ENCODE results near the gene SIPA1L3.
"Not testable (repeated sequence)": the region's sequence is repeated elsewhere in the genome, so short reads cannot be mapped to it uniquely, and the experiment has no call there.

Gene SIPA1L3, protein sequence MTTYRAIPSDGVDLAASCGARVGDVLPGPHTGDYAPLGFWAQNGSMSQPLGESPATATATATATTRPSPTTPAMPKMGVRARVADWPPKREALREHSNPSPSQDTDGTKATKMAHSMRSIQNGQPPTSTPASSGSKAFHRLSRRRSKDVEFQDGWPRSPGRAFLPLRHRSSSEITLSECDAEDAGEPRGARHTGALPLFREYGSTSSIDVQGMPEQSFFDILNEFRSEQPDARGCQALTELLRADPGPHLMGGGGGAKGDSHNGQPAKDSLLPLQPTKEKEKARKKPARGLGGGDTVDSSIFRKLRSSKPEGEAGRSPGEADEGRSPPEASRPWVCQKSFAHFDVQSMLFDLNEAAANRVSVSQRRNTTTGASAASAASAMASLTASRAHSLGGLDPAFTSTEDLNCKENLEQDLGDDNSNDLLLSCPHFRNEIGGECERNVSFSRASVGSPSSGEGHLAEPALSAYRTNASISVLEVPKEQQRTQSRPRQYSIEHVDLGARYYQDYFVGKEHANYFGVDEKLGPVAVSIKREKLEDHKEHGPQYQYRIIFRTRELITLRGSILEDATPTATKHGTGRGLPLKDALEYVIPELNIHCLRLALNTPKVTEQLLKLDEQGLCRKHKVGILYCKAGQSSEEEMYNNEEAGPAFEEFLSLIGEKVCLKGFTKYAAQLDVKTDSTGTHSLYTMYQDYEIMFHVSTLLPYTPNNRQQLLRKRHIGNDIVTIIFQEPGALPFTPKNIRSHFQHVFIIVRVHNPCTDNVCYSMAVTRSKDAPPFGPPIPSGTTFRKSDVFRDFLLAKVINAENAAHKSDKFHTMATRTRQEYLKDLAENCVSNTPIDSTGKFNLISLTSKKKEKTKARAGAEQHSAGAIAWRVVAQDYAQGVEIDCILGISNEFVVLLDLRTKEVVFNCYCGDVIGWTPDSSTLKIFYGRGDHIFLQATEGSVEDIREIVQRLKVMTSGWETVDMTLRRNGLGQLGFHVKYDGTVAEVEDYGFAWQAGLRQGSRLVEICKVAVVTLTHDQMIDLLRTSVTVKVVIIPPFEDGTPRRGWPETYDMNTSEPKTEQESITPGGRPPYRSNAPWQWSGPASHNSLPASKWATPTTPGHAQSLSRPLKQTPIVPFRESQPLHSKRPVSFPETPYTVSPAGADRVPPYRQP (N-terminal part only)

DNA sequence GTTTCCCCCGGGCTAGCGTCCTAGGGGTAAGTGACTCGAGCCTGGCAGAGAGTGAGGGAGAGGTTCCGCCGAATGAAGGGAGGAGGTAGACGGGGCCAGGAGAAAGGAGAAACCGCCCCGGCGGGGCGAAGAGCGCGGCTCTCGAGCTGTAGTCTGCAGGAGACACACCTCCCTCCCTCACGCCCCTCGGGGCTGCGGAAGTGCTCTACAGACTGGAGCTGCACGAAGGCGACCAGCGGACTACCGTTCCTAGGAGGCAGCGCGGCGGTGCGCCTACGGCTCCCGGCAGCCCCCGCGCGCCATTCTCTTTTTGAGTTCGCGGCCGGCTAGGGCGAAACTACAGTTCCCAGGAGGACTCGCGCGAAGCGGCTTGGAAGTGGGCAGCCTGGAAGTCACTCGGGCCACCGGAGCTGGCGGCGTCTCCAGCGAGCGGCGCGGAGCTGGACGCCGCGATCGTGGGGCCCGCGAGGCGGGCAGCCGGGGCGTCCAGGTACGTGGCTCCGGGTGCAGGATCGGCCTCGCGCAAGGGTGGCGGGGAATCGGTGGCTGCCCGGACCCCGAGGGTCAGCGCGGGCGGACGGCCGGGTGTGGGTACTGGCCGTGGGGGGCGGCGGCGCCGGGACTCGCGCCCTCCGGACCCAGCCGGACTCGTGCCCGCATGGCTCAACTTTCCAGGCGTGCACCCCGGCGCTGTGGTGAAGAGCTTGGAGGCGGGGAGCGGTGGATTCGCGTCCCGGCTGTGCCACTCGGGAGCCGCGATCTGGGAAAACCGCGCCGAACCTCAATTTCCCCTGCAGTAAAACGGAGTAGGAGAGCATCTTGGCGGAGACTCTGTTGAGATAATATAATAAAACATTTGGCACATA, at the start of gene SIPA1L3:
Gene SIPA1L3 (plus strand): TSS at position 340 of the 866 bp plus-strand sequence. CDS start 174,358 bp downstream, outside the sequence.
- DNase-seq (ENCODE audit: extremely low read depth in 1 of 2, low read depth in 1 of 2) = peak; percentile 86 to 90

DNA sequence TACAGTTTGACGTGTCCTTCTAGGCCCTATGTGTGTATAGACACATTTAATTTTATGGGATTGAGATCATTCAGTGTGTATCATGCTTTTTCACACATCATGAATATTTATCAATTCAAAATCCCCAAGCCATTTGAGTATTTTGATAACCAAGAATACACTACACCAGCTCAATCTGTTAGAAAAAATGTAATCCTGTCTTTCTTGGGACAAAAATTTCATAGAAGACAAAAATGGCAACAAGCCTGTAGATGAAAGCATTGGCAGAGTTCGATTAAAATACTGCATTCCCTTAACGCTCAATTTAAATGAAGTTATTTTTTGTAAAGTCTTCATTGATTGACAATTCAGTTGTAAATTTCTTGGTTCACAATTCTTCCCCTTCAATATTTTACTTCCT, 42.5 kb upstream of the SIPA1L3 start:
- no peak for DNase-seq (ENCODE audit: extremely low read depth in 1 of 2, low read depth in 1 of 2)

DNA sequence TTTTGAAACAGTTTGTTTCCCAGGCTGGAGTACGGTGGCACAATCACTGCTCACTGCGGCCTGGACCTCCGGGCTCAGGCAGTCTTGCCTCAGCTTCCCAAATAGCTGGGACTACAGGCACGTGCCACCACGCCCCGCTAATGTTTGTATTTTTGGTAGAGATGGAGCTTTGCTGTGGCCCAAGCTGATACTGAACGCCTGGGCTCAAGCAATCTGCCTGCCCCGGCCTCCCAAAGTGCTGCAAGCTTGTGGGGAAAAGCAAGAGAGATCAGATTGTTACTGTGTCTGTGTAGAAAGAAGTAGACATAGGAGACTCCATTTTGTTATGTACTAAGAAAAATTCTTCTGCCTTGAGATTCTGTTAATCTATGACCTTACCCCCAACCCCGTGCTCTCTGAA, 41.1 kb upstream of the SIPA1L3 start:
- DNase-seq (ENCODE audit: extremely low read depth in 1 of 2, low read depth in 1 of 2) = not testable (repeated sequence)

DNA sequence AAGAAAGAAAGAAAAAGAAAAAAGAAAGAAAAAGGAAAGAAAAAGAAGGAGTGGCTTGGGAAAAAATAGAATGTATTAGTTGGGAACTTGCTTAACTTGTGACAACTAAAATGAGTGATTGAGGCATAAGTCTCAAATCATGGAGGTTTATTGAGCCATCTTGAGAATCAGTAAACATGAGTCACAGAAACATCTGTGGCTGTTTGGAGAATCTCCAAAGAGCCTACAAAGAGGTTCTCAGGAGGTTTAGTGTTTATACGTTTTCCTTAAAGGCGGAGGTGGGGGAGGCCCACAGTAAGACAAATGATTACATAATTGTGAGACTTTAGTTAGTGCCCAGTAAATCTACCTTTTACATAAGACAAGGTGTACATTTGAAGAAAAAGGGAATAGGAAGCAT, 39.2 kb upstream of the SIPA1L3 start:
- DNase-seq (ENCODE audit: extremely low read depth in 1 of 2, low read depth in 1 of 2) = no peak

DNA sequence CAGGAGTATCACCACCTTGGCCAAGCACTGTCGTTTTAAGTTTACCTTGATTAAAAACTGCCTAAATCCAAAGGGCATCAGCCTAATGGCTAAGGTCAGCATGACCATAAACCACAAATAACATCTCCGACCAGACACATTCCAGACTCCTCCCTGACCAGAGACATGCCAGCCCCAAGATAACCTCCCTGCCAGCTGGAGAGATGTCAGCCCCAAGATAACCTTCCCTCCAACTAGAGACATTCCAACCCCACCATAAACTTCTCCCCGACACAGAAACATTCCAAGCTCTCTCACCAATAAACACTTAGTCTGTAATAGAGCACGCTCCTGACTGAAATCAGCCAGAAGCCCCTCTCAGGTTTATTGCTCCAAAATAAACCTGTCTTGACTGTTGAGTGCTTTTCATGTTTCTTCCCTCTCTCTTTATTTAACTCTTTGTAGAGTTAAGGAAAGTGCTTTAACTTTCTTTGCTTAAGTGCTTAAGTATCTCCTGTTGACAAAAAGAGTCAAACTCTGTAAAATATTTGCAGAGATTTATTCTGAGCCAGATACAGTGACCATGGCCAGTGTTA, 37.2 kb upstream of the SIPA1L3 start:
- DNase-seq (ENCODE audit: extremely low read depth in 1 of 2, low read depth in 1 of 2) = no peak

DNA sequence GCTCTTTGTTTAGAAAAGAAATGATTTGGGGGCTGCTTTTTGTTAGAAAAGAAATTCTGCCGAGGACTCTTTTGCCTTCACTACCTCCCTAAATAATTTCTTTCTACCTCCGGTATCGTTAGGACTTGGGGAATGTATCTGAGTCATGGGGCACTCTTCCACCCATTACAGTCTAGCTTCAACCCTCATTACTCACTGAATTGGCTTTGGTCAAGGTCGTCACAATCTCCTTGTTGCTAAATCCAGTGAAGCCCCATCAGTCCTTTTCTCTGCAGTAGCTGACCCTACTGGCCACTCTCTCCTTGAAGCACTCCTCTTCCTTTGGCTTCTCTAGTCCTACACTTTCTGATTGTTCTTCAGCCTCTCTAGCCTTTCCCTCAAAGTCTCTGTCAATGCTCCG, 34.6 kb upstream of the SIPA1L3 start:
- DNase-seq (ENCODE audit: extremely low read depth in 1 of 2, low read depth in 1 of 2) = no peak

DNA sequence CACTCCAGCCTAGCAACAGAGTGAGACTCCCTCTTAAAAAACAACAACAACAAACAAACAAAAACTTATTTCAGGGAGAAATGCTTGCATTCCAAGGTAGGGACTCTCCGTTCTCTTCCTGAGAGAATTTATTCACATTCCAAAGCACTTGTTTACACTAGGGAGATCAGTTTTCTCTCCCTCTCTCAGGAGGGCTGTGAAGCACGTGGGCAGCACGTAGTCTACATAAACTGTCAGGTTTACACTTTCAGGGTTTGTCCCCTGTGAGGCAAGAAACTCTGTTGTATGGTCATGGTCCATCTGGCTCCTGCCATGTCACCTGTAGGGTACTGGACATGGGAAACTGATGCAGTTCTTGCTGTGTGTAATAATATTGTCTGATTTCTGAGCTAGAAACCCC, 32.2 kb upstream of the SIPA1L3 start:
- no peak for DNase-seq (ENCODE audit: extremely low read depth in 1 of 2, low read depth in 1 of 2)

DNA sequence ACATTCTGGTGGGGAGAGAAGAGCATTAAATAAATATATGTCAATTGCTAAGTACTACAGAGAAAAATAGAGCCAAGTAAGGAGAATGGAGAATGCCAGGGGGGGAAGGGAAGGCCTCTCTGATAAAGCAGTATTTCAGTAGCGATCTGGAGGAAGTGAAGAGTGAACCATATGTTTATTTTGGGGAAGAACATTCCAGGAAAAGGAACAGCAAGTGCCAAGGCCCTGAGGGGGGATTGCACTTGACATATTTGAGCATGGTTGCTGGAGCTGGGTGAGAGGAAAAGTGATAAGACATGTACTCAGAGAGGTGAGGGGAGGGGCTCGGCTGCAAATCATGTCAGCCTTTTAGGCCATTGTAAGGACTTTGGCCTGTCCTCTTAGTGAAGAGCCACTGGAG, 31.0 kb upstream of the SIPA1L3 start:
- DNase-seq (ENCODE audit: extremely low read depth in 1 of 2, low read depth in 1 of 2) = no peak

DNA sequence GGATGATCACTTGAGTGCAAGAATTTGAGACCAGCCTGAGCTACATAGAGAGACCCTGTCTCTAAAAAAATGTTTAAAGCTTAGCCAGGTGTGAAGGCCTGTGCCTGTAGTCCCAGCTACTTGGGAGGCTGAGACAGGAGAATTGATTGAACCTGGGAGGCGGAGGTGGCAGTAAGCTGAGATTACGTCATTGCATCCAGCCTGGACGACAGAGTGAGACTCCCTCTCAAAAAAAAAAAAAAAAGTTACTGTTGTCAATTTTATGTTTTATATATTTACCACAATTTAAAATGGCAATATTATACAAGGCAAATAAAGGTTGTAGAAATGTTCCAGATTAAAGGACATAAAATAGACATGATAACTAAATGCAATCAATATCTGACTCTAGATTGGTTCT, 29.9 kb upstream of the SIPA1L3 start:
- no peak for DNase-seq (ENCODE audit: extremely low read depth in 1 of 2, low read depth in 1 of 2)

DNA sequence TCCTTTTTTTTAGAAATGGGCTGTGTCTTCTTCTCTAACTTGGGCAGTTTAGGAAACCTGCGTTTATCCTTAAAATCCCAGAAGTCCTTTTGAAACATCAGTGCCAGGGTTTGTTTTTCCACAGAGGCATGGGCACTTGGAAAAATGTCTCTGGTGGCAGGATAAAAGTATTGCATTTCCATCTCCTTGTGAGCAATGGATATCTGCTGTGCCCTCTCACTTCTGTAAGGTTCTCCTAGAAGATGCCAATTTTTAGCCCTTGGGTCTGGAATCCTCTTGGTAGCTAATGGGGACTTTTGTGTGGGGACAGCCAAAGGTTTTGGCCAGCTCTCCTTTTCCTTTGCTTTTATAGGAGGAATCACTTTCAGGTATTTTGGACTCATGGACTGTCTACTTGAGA, 21.6 kb upstream of the SIPA1L3 start:
- DNase-seq (ENCODE audit: extremely low read depth in 1 of 2, low read depth in 1 of 2) = no peak

DNA sequence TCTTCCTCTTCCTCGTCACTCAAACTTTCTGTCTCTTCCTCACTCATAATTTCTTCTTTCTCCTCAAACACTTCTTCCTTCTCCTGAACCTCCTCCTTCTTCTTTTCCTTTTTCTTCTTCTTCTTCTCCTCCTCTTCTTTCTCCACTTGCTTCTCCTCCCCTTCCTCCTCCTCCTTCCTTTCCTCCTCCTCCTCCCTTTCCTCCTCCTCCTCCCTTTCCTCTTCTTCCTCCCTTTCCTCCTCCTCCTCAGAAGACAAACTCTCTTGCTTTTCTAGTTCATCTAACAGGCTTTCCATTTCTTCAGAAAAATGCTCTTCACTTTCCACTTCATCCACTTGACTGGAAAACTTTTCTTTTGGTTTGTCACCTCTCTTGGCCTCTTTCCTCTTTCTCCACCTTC, 20.4 kb upstream of the SIPA1L3 start:
- DNase-seq (ENCODE audit: extremely low read depth in 1 of 2, low read depth in 1 of 2) = no peak

DNA sequence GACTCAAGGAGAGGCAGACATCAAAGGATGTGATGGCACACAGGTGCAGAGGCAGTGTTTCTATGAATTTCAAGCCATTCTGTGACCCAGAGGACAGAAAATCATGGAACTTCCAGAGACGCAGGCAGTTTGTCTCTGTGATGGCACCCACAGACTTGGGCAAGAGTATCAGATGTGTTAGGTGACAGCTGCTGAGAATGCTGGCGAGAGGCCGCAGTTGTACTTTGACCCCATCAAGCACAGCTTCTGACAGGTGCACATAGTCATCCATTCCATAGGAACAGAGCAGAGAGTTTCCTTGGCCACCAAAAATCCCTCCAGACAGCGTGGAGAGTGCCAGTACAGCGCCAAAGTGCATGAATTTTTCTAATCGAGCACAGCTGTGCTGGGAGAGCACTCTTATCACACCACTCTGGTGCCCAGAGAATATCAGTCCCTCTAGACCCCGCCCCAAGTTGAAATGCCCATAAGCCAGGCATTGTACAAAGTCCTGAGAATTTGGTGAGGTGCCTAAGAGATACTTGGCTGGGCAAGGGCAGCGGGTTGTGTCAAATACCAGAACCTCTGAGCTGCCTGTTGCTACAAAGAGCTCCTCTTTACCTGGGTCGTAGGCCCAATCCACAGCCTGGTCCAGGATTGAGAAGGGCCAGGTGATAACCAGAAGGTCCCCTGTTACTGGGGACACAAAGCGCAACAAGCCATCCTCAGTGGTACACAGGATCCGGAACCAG, 13.0 kb upstream of the SIPA1L3 start:
- no peak for DNase-seq (ENCODE audit: extremely low read depth in 1 of 2, low read depth in 1 of 2)

DNA sequence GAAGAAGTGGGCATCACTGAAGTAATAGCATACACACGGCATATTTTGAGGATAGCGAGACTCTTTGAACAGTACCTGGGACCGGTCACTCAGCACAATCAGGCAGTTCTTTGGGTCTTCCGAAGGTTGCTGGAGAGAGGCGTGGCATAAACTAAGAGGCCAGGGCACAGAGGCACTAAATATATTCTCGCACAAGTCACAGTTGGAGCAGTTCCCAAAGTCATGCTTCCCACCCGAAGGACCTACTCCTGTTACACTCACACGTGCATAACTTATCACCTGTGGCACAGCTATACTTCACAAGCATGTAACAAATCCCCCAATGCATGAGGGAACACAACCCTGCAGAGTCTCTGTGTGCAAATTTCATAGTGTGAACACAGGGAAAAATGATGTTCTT, 10.8 kb upstream of the SIPA1L3 start:
- DNase-seq (ENCODE audit: extremely low read depth in 1 of 2, low read depth in 1 of 2) = no peak

DNA sequence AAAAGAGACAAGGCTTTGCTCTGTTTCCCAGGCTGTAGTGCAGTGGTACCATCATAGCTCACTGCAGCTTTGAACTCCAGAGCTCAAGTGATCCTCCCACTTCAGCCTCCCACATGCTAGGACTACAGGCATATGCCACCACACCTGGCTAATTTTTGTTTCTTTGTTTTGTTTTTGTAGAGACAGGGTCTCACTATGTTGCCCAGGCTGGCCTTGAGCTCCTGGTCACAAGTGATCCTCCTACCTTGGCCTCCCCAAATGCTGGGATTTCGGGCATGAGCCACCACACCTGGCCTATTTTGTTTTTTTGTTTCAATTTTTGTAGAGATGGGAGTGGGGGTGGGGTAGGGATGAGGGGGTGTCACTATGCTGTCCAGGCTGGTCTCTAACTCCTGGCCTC, 7.6 kb upstream of the SIPA1L3 start:
- DNase-seq (ENCODE audit: extremely low read depth in 1 of 2, low read depth in 1 of 2) = no peak

DNA sequence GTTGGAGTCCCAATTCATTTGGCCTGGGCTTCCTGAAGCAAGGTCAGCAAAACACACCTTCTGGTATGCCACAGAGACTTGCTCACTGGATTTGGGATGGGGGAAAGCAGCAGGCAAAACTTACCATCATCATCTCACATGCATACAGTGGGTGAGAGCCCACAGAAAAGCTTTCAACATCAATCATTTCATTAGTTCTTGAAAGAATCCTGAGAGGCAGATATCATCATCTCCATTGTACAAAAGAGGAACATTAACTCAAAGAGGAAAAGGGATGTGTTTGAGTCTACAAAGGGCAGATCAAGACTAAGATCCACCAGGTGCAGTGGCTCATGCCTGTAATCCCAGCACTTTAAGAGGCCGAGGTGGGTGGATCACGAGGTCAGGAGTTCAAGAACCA, 7.0 kb upstream of the SIPA1L3 start:
- DNase-seq (ENCODE audit: extremely low read depth in 1 of 2, low read depth in 1 of 2) = no peak

DNA sequence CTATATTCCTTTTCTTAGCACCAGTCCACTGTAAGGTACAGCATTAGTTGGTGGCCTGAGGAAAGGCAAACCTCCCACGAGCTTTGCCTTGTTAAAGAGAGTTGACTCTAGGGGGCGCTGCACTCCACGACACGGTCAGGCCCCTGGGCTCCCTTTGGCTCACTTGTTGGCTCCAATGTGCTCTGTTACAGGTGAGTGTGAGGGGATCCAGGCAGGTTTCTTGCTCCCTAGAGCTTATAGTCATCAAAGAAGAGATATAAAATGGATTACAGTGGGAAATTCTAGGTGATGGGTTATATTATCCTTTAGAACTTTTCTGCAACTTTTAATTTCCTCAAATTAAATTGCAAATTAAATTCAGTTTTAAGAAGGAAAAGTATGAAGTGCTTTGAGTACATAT, 4.3 kb upstream of the SIPA1L3 start:
- DNase-seq (ENCODE audit: extremely low read depth in 1 of 2, low read depth in 1 of 2) = peak; percentile 26 to 71

DNA sequence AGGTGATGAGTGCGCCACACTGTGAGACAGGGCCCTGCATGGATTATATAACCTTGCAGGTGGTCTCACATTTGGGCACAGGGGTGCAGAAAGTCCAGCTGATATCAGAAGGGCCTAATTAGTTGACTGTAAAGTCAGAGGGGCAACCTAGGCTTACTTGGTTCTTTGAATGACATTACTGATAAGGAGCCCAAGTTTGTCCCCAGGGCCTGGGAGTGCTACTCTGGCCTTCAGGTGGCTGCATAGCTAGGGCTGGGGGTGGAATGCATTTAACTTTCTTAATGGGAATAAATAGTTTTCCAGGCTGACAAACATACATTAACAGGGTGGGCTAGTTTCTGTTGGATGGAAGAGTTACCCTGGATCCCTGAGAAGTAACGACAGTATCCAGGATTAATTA, 3.9 kb upstream of the SIPA1L3 start:
- DNase-seq (ENCODE audit: extremely low read depth in 1 of 2, low read depth in 1 of 2) = no peak

DNA sequence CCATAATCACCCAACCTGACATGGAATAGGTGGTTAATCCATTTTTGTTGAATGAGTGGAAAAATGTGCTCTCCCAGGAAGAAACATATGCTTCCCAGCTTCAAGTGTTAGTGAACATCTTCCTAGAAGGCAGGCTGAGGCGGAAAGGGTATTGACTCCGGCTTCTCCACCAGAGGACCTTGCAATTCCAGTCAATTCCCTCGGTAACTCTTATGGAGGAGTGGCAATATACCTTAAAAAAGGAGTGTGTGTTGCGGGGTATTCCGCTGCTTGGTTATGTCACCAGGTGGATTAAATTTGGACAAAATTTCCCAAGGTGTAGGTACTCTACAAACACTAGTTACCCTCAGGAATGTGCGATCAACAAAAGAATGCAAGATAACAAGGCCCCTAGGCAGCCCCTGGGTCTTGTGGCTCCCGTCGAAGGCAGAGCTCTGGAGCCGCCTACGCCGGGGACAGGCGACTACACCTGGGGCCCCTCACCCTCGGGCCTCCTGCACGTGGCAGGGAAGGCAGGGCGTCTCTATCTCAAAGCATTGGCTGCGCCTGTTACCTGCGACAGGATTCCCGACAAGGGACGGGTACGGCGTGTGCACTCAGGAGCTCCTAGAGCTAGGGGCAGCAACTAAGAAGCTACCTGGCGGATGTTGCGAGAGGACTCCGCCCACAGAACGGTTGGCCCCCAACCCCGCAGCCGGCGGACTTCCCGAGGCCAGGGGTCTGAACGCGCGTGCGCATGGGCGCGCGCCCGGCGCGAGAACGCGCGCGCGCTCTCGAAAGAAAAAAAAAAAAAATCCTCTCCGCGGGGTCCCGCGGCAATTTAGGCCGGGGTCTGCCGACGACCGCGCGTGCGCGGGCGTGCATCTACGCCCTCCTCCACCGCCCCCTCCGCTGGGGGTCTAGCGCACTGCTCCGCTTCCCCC, 801 bp upstream of the SIPA1L3 start, which contains the start of gene WDR87:
Gene WDR87 (minus strand): TSS at position 649 of the 923 bp plus-strand sequence. CDS start 8,355 bp downstream, outside the sequence.
- DNase-seq (ENCODE audit: extremely low read depth in 1 of 2, low read depth in 1 of 2) = no peak

Data from stimulated activated CD8-positive, alpha-beta memory T cell treated with anti-CD3 and anti-CD28 coated beads, Interleukin-7, amount 100 ng/mL, for 48 hours (primary cell).